Activated T-cell treated with anti-CD3 and anti-CD28 coated beads, Interleukin-2, amount 50 U/mL, for 1 hour (primary cell): ENCODE measurements around the gene PEX14.

Experiments
- DNase-seq: peaks from one replicate; pipeline ENCODE4 v3.0.0-alpha.2; 2020

Gene PEX14

DNA sequence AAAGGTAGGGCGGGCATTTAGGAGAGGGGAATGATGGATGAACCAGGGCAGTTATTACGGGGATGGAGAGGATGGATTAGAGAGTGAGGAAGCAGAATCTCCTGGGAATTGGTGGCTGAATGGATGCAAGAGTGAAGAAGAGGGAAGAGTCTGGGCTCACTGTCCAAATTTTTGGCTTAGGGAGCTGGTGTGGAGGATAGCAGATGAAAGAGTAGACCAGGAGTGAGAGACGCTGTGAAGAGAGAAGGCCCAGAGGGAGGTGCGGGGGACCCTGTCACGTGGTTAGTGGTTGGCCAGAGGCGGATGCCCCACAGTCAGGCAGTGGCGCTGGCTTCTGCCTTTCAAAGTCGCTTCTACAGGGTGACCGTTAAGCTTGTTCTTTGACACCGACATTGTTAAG, 78.4 kb downstream of the PEX14 start:
- DNase-seq: no peak

DNA sequence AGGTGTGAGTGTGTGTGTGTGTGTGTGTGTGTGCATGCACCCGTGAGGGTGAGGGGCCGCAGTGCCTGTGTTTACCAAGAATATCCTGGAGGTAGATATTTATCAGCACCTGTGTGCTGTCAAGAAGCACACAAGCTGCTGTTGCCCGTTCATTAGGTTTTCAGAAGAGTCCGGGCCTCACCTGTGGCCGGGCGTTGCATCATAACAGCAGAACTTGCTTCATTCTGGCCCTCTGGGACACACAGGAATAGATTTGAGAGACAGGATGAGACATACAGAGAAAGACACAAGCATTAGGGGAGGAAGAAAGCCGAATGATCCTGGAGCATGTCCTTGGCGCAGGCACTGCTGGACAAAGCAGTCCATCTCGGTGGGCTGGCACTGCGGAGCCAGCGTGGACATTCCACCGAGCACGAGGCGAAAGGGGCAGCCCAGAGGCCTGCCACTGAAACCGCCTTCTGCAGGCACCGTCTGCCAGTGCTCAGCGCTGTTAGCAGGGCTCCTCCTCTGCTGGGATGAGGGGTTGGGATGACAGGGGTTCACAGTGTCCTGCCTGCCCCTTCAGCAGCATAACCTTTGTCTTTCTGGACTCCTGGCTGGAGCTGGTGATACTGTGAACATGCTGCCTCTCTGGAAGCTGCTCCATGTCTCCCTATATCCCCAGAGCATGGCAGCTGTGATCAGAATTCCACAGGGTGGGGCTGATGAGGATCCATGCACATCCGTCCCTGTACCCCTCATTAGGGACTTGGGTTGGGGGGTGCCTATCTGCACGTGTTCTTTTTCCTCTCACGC, 81.1 kb downstream of the PEX14 start:
- DNase-seq: no peak

DNA sequence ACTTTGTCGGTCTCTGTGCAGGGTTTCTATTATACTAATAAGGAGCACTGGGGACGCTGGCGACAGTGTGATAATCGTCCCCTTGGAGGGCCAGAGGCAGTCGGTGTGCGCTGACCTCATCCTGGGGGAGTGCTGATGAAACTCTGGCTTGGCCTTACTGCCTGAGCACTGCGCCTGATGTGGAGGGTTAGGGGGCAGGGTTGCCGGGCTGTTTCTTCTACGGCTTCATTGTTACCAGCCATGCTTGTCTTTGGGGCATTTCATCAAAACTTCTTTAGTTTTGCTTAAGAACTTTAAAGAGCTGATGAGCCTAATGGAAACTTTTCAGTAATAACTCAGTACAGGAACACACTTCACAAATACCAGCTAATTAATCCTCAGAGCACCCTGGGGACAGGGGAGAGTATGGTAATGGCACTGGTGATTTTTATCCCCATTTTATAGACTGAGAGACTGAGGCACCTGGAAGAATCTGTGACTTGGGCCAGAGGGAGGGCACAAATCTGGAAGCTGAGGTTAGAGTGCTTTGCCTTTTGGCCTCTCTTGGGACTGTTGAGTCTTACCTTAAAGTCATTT, 81.8 kb downstream of the PEX14 start:
- no peak for DNase-seq

DNA sequence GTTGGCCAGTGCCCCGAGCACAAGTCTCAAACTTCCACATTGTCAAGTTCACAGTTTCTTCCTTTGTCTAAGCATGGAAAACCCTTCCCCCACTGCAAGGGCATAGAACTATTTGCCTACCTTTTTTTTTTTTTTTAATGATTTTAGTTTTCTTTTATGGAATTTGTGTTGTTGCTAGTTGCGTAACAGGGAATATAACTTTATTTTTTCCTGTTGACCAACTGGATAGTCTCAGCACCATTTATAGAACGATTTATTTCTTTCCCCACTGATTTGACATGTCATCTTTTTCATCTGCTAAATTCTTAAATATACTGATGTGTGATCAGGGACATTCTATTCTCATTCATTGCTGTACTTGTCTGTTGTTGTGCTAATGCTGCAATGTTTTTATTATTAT, 83.0 kb downstream of the PEX14 start:
- no peak for DNase-seq

DNA sequence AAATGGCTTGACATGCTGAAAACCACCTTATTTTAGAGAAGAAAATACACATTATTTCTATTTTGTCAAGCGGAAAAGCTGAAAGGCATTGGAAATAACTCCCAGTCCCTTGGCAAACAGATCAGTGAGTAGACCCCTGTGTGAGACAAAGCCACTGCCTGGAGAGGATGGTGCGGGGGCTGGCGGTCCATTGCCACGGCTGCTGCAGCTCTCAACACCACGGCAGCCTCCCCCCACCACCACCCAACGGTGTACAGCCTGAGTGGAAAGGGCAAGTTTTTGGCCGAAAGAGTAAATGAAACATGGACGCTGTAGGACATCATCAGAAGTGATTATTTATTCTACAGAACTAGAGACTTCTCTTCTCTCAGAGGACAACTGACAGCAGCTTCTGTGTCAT, 84.6 kb downstream of the PEX14 start:
- DNase-seq: no peak

DNA sequence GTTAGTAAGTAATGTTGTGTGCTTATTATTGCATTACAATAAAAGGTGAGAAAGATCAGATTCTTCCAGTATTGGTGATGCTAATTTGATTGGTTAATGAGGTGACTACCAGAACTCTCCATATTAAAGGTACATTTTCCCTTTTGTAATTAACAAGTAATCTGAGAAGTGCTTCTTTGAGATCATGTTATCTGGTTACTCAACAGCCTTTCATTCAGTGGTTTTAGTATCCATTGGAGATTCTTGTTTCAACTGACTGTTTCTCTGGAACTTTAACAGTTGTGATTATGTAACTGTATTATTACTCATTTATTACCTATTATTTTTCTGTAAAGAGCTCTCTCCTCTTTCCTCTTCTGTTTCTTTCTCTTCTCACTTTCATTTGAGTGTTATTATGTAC, 86.7 kb downstream of the PEX14 start:
- DNase-seq: no peak

DNA sequence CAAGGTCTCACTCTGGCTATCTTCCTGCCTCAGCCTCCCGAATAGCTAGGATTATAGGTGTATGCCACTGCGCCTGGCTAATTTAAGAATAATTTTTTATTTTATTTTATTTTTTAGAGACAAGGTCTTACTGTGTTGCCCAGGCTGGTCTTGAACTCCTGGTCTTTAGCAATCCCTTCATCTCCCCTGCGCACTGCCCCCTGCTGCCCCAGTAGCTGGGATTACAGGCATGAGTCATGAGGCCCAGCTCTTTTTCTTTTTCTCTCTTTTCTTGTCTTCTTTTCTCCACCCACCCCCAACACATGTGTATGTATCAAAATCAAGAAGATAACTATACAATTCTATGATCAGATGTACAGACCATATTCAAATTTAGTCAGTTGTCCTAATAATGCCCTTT, 87.2 kb downstream of the PEX14 start:
- DNase-seq: no peak

GRCh38 chr1:10564063-10564462, 89.3 kb downstream of the PEX14 start:
- DNase-seq: no peak

DNA sequence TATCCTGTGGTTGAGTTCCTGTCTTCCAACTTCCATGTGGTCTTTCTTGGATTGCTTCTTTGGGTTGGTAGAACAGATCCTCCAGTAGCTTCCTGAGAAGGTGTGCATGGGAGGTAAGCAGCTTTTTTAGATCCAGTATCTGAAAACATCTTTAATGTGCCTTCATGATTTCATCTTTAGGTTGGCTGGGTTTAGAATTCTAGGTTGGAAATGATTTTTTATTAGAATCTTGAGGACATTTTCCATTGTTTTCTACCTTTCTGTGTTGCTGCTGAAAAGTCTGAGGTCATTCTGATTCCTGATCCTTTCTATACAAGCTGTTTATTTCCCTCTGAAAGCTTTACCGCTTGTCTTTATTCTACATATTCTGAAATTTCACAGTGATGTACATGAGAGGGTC, 94.8 kb downstream of the PEX14 start:
- DNase-seq: no peak

DNA sequence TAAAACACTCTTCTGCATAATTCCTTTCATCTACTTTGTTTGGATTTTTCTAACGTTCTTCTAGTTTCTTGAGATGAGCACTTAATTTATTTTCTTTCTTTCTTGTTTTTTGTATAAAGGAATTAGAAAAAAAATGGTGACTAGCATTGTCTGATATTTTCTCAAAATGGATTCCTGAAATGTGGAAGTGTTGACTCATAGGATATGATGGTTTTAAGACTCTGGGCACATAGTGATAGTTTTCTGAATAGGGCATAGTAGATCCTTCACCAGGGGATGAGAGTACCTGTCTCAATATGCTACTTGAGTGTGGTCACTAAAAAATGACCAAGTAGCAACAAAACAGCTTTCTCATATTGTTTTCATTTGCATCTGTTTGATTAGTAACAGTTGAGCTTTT, 100.9 kb downstream of the PEX14 start:
- no peak for DNase-seq

- DNase-seq: no peak
These were observed 103.3 kb downstream of the PEX14 start for GRCh38 chr1:10578070-10578469.

DNA sequence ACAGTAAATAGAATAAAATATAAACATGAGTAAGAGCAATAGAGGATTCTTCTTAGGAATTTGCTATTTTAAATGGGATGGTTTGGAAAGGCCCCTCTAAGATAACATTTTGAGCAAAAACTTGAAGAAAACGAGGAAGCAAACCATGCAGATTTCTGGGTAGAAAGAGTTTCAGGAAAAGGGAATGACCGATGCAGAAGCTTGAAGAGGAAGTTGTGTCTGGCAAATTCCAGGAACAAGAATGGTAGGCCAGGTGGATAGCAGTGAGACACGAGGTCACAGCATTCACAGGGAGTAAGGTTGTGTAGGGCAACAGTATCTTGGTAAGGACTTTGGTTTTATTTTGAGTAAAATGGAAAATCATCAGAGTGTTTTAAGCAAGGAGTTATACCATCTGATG, 108.9 kb downstream of the PEX14 start:
- DNase-seq: no peak

- no peak for DNase-seq
These were observed 110.5 kb downstream of the PEX14 start for GRCh38 chr1:10585242-10585641.

GRCh38 chr1:10586125-10586524, 111.4 kb downstream of the PEX14 start:
- no peak for DNase-seq

DNA sequence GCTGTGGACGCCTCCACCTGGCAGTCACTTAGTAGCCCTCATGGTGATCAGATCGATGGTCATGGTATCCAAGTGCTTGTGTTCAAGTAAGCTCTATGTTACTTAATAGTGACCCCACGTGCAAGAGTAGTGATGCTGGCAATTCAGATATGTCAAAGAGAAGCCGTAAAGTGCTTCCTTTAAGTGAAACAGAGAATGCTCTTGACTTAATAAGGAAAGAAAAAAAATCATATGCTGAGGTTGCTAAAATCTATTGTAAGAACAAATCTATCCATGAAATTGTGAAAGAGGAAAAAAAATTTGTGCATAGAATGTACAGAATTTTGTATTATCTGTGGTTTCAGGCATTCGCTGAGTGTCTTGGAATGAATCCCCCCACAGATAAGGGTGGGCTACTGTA, 113.9 kb downstream of the PEX14 start:
- no peak for DNase-seq

- no peak for DNase-seq
These were observed 114.3 kb downstream of the PEX14 start for GRCh38 chr1:10589074-10589473.

- DNase-seq: no peak
These were observed 116.3 kb downstream of the PEX14 start for GRCh38 chr1:10591010-10591409.

- no peak for DNase-seq
These were observed 117.6 kb downstream of the PEX14 start for GRCh38 chr1:10592373-10592772.

DNA sequence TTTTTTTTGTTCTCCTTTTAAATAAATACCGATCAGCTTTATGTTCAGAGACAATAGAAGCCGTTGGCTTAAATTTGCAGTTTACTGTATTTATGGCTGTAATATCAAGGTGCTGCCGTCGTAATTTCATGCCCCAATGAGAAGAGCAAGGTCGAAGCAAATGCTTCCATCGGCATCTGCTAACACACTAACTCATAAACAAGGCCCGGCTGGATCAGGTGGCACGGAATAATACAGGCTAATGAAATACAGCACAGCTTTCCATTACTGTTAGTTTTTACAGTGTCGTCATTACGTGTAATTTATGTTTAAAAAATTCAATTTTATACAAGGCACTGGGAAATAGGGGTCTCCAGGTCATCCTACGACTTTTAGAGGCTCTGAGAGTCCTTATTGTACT, 119.0 kb downstream of the PEX14 start:
- DNase-seq: no peak

DNA sequence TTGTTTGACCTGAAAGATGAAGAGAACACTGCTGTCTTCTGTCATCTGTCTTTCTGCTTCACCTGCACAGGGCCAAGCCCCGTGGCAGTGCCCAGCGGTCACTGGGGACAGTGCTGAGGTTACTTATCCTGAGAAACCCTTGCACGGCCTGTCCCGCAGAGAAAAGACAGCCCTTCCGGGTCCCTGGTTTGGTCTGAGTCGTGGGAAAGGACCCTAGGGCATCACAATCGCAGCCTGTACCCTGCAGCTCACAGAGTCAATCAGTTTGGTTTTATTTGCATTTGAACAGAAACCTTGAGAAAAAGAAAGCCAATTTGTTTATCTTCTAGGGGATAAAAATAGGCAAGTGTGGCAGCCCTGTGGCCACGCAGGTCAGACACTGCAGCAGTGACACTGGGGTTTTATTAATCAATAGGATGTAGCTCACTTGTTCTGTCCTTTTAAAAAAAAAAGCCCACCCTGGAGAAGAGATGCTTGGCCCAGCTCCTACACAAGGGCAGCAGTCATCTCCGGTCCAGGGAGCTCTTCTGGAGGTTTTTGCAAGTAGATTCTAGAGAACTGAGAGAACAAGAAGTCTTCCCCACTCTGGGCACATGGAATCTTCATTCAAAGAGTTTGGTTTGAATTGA, 120.0 kb downstream of the PEX14 start:
- DNase-seq: no peak

- DNase-seq: no peak
These were observed 122.0 kb downstream of the PEX14 start for GRCh38 chr1:10596780-10597179.

DNA sequence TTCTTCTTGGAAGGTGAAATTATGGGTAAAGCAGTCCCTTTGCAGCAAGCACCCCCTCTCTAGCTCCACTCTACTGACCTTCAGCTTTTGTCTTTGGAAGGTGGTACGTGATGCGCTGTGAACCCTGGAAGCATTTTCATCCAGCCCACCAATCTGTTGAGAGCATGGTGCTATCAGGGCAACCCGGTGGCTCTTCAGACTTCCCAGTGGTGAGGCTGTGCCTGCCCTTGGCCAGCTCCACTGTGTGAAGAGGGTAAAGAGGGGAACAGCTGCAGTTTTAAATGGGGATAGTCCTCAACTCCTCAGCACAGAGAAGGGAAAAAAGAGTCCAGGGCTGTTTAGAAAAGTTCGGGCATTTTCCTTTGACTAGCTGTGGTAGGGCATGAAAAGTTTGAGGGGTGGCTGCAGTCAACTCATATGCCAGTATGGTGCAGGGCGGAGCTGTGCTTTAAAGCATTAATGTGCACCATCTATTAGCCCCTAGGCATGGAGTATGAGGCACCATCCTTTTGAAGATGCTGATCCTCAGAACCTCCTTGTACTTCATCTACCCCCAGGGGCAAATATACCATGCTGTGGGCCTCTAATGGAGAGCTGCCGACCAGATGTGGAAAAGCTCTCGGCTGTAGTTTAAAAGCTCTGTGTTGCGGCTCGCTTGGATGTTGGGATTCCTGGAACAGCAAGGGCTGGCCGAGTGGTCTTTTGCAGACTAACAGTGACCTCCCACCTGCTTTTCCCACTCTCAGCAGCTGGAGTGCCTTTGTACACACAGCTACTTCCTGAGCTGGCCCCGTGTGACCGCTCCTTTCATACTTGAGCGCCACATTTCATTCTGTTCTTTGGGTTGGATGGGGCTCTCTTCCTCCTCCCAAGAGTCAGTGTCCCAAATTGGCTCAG, 123.0 kb downstream of the PEX14 start:
- no peak for DNase-seq

- no peak for DNase-seq
These were observed 123.6 kb downstream of the PEX14 start for GRCh38 chr1:10598389-10598702.
